ENCODE results near the gene KCNN1.

KCNN1 gene

DNA sequence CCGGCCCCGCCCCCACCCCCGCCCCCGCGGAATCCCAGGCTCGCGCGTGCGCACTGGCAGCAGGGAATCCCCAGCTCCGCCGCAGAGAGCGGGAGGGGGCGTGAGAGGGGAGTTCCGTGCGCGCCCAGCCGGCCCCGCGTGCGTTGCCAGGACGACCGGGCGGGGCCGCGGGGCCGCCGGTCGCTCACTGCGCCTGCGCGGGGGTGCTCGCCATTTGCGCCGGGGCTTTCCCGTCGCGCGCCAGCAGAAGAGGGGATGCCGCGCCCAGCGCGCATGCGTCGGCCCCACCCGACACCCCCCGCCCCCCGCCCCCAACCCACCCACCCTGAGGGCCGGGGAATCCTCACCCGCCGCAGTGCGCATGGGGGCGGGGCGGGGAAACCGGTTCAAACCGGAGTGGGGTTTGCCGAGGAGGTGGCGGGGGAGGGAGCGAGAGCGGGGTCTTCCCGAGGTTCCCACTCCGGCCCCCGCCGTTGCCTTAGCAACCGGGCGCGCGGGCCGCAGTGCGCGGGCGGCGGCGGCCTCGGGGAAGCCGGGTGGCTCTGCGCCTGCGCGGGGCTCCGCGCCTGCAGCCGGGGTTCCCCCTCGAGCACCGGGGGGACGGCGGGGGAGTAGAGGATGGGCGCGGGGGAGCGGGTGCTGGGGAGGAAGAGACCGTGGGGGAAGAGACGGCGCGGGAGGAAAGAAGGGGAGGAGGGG lies 18.9 kb upstream of the KCNN1 start:
- DNase-seq (ENCODE audit: low read depth in 2 of 2), result peak; percentile 81 to 82

DNA sequence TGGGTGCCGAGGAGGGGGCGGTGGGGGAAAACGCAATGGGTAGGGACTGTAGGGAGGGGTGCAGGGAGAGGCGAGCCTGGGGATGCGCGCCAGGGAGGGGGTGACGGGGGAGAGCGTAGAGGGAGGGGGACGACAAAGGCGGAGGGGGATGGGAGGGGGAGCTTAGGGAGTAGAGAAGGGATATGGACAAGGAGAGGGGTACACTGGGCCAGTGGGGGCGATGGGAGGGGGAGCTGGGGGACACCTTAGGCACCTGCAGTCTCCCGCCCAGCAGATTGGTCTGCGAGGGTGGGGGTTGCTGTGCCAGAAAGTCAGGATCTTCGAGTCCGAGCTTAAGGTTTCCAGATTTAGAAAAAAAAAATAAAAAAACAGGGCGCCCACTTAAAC lies 18.4 kb upstream of the KCNN1 start:
- DNase-seq (ENCODE audit: low read depth in 2 of 2), result no peak

DNA sequence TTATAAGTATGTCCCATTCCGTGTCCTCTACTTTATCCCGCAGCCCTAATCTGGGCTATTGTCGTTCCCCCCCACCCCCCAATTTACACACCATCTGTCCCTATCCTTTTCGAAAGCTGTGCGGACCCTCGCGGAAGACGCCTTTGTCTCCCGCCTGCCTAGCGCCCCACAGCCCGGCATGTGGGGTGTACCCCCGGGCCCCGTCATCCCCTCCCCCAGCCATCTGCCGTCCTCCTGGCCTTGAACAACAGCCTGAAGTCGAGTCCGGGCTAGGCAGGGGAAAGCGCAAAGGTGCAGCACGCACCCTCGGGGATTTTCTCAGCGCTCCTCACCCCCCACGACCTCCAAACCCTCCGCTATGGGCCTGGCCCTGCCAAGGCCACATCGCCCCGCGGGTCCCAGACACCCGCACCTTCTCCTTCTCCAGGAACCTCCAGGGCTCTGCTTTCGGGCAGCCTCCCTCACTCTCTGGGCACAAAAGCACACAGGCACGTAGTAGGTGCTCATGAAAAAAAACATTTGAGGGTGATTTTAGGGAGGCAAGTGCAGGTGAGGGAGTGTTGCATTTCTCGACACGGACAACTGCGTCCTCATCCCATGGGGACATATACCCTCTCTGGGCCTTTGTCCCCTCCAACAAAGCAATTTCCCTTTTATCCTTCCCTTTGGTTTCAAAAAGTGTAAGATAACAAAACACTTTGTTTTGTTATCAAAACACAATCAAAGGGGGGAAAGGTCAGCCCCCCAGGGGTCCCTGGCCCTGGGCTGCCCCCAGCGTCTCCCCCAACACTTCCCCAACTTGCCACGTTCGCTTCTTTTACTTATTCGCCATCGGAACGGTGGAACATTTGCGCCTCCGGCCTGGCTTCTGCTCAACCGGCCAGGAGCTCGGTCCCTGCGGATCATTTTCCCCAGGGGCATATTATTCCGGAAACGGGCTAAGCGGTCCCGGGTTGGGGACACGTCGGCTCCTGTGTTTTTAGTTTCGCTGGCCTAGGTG lies 17.7 kb upstream of the KCNN1 start:
- DNase-seq (ENCODE audit: low read depth in 2 of 2), result no peak

DNA sequence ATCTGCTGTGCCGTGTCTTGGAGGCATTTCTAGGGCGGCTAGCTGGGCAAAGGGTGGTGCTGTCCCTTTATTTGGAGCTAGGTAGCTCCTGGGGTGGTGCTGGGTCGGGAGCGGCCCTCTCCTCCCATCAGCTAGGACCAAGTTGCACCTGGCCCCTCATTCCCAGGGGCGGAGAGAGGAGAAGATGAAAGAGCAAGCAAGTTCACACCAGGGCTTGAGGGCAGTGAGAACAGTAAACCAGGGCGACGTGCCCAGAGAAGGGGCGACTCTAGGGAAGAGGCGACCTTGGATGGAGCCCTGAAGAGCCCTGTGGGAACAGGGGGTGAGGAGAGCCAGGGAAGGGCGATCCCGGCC lies 17.0 kb upstream of the KCNN1 start:
- no peak for DNase-seq (ENCODE audit: low read depth in 2 of 2)

DNA sequence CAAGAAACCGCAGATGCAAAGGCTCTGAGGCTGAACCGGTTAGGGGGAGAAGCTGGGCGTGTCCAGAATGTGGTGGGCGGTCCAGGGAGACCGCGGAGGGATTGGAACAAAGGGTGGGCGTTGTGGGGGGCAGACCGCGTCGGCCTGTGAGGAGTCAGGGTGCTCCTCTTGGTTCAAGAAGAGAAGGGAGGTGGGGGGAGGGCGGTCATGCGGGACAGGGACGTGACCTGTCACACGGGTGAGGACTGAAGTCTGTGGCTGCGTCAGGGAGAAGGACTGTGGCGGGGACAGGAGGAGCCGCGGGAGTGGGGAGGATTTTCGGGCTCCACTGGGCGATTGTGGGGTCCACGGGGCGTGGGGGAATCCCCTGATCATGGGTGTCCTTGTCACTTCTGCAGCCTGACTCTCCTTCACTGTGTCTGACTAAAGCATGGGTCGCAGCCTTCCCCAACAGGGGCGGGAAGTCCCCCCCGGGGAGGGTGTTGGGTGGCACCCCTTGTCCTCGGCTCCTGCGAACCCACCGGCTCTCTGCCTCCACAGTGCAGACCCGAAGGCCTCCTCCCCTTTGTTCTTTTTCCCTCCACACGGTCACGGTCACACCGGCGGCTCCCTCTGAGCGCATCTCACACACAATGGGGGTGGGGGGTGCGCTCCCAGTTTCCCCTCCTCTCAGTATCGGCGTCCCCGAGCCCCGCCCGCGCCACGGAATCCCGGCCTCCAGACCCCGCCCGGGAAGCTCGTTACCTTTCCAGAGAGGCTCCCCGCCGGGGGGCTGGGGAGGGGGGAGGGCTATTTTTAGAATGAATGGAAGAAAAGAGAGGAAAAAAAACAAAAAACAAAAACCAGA lies 16.4 kb upstream of the KCNN1 start:
- DNase-seq (ENCODE audit: low read depth in 2 of 2), result no peak

DNA sequence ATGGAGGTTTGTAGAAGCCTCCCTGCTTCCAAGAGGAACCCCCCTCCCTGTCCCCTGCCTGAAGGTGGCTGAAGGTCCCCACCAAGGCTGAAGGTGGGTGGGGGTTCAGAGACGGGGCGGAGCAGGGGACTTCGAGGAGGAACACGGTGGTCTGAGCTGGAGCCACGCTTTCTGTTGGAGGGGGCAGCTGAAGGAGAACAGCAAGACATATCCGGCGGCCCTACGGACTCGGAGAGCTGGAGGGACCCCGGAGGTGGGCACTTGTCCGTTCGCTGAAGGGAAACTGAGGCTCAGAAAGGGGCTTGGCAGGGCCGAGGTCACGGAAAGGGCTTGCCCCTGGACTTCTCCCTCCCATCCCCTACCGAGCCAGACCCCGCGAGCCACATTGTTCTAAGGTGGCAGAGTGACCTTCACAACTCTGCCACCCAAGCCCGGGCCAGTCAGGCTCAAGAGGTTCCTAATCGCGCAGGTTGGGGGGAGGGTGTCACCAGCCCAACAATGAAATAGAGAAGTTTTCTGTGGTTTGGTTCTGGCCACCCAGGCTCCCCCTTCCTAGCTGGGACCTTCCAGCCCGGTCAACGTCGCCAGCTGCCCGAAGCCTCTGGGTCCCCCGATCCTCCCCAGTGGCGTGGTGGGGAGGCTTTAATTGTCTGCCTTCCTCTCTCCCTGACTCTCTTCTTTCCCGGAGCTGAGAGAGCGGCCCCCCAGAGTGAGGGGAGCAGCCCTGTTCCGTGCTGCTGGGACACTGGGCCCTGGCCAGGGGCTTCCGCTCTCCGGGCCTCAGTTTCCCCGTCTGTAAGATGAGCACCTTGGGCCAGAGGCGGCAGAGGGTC lies 15.5 kb upstream of the KCNN1 start:
- DNase-seq (ENCODE audit: low read depth in 2 of 2), result no peak

DNA sequence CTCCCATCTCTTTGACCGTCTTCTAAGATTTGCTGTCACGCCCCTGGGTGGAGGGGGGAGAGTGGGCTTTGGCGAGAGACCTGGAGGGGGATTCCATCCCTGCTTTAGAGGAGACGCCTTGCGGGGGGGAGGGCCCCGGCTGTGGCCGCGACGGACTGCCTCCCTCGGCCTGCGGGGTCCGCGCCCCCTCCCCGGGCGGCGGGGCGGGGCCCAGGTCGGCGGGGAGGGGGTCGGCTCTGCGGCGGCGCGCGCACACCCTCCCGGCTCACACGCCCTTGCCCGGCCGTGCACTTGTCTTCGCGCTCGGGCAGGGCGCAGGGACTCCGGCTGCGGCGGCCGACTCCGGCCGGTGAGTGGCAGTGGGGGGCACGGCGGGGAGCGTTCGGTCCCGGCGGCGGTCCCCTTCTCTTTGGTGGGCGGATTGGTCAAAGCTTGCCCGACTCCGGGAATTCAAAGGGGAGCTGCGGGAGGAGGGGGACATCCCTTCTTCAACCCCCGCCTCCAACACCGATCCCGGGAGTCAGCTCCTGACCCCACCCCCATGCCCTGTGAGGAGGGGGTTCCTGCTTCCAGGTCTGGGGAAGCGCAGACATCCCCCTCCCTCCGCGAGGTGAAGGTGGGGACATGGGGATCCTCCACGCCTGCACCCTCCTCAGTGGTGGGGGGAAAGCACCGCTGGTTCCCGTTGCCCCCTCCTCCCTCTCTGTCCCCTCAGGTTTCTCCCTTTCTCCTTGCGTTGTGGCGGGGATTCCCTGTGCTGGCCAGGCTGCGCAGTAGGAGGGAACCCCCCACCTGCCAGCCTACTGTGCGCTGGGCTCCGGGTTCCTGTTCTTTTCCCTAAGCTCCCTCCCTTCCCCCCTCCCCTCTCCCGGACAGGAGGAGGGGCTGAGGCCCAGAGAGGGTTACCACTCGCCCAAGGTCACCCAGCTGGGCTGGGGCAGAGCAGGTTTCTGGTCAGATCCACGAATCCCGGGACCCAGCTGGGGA lies 14.6 kb upstream of the KCNN1 start:
- DNase-seq (ENCODE audit: low read depth in 2 of 2), result no peak

DNA sequence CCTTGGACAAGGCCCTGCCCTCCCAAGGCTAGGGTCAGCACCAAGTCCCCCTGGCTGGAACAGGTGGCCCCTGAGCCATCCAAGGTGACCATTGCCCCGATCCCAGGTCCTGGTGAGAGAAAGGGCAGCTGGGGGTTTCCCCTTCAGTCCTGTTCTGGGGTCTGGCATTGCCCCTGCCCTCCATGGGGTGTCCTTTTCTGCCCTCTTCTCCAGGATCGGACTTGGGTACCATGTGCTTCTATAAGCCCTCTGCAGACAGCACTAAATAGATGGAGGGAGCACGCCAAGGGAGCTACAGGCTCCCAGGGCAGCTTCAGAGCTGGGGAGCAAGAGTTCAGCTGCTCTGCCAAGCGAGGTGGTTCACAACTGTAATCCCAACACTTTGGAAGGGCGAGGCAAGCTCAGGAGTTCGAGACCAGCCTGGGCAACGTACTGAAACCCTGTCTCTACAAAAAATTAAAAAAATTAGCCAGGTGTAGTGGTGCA lies 13.5 kb upstream of the KCNN1 start:
- no peak for DNase-seq (ENCODE audit: low read depth in 2 of 2)

DNA sequence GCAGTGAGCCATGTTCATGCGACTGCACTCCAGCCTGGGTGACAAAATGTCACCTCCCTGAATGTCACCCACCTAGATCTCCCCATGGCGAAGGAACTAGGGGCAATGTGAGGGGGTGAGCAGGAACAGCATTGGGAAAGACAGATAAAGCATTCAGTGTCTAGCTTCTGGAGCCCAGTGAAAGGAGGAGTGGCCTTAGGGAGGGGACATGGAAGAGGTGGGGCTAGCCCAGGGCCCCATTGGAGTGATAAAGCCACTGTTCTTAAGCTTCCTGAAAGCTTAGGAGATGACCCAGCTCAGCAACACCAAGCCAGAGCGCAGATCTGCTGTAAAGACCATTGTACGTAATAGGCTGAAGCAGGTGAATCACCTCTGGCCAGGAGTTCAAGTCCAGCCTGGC lies 13.0 kb upstream of the KCNN1 start:
- no peak for DNase-seq (ENCODE audit: low read depth in 2 of 2)

DNA sequence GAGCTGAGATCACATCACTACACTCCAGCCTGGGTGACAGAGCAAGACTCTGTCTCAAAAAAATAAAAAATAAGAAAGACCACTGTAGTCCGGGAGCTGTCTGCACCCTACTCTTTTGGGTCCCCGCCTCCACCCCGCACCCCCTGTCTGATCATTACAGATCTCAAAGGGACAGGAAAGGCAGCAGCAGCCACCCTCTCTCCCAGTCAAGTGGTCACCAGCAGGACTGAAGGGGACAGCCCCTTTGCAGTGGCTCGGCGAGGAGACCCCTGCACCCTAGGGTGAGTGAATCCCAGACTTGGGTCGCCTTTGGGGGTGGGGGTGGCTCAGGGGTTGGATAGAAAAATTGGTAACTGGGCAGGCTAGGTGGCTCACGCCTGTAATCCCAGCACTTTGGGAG lies 12.5 kb upstream of the KCNN1 start:
- DNase-seq (ENCODE audit: low read depth in 2 of 2), result no peak

DNA sequence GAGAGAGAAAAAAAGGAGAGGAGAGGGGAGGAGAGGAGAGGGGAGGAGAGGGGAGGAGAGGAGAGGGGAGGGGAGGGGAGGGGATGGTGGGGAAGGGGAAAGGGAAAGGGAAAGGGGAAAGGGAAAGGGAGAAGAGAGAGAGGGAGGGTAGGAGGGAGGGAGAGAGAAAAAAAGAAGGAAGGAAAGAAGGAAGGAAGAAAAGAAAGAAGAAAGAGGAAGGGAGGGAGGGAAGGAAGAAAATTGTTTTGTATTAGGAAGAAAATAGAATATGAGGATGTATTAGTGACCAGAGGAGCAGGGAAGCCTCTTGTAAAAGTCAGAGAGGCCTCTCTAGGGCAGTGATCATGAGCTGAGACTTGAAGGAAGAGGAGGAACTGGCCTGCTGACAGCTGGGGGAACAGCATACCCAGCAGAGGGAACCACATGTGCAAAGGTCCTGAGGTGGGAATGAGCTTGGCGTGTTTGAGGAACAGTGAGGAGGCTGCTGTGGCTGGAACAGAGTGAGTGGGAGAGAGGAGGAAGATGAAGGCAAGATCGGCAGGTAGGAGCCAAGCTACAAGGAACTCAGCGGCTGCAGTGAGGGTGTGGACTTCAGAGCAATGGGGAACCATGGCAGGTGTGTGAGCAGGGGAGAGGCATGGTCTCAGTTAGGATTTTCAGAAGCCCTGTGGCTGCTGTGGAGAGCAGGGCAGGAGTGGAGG lies 9.6 kb upstream of the KCNN1 start:
- no peak for DNase-seq (ENCODE audit: low read depth in 2 of 2)

DNA sequence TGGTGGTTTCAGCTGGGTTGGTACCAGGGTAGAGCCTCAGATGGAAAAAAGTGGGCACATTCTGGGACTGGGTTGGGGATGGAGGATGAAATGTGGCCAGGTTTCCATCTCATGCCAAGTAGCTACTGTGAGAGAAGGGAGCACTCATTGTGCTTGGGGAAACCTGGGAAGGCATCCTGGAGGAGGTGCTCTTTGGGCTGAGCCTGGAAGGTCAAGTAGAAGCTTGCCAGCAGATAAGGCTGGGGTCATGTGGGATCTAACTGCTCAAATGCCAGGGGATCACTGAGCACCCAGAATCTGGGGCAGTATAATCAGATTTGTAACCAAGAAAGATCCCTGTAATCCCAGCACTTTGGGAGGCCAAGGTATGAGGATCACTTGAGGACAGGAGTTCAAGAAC lies 9.0 kb upstream of the KCNN1 start:
- DNase-seq (ENCODE audit: low read depth in 2 of 2), result no peak

DNA sequence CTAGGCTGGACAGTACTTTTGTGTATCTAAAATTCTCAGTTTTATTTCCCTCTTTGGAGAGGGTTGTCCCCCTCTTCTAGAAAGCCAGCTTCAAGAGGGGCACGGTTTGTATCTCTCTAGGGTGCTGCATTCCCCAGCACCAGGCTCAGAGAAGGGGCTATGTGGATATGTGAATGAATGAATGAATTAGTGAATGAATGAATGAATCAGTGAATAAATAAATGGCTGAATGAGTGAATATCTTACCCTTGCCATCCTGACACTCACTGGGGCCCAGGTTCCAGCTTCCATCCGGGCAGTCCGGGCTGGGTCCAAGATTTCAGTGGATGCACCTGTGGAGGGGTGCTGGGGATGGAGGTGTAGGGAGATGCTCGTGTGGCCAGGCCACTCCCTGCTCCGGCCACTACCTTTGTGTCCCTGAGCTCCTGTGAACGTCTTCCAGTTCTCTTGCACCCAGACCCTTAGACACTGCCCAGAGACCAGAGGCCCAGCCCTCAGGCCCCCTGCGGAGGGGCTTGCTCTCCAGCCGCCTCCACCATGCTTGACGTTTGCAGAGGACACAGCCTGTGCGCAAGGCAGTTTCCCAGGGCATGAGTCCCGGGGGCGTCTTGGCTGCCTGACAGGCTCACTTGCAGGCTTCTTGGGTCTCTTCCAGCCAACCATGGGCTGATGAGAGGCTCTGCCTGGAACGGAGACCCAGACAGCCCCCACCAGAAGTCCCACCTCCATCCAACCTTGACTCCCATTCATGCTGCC lies 2.8 kb upstream of the KCNN1 start:
- DNase-seq (ENCODE audit: low read depth in 2 of 2), result no peak

DNA sequence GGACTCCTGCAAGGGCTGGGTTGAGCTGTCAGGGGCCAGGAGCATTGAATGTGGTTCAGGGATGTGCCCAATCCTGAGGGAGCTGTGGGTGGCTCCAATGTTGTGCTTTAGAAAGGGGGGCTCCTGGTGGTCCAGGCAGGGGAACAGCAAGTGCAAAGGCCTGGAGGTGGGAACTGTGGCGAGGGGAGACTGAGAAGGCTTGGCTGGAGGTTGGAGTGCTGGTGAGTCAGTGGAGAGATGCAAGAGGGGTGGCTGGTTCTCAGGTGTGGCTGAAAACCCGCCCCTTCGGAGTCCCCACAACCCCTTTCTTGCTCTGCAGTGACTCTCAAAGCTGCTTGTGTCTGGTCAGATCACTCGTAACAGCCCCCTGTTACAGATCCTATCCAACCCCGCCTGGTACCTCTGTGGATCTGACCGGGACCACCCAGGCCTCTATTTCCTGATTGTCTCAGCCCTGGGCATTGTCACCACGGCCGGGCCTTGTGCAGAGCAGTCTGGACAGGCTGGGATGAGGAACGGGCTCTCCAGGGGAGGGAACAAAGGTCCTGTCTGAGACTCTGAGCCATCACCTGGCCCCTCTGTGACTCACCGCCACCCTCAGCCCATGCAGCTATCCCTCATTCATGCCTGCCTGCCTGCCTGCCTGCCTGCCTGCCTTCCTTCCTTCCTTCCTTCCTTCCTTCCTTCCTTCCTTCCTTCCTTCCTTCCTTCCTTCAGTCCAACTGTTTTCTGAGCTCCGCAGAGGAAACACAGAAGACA lies 1.4 kb upstream of the KCNN1 start:
- no peak for DNase-seq (ENCODE audit: low read depth in 2 of 2)

DNA sequence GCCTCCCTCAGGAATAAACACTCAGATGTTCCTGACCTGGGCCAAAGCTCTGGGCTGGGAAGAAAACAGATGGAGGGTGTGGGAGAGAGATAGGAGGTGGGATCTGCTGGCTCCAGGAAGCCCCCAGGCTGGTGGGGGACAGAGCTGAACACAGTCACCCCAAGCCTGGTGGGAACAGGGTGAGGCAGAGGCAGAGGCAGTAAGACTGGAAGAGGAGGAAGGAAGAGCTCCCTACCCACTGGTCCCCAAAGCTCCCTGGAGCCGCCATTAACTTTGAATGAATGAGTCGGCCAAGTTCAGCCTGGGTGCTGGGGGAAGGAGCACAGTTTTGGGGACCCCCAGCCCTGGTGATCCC lies 801 bp upstream of the KCNN1 start:
- no peak for DNase-seq (ENCODE audit: low read depth in 2 of 2)

DNA sequence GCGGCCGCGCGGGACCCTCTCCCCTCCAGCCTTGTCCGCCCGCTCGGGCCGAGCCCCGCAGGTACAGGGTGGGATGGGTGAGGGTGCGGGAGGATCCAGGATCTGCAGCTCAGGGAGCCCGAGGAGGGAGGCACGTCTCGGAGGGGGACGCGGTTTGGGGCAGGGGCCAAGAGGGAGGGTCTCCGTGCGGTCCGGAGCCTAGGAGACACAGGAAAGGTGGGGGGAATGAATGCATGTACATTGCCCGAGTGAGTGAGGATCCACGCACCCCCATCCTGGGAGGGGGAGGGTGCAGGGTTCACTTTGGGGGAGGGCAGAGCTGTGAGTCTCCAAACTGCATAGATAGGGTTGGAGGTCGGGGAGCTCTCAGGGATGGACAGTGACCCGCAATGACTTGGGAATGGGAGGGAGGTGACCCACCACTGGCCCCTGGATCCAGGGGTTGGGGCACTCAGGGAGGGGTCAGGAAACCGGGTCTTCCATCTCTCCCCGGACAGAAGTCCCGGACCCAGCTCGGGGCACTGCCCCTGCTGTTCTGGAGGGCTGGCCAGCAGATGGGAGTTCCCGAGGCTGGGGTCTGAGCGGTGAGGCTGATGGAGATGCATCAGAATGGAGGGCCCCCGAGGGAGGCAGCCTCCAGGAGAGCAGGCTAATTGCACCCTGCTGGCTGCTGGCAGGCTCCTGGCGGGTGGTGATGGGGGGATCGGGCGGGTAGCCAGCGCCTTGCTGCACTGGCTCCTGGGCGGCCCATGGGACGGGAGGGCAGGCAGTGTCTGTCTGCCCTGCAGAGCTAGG lies 547 bp downstream of the KCNN1 start:
- DNase-seq (ENCODE audit: low read depth in 2 of 2), result no peak

DNA sequence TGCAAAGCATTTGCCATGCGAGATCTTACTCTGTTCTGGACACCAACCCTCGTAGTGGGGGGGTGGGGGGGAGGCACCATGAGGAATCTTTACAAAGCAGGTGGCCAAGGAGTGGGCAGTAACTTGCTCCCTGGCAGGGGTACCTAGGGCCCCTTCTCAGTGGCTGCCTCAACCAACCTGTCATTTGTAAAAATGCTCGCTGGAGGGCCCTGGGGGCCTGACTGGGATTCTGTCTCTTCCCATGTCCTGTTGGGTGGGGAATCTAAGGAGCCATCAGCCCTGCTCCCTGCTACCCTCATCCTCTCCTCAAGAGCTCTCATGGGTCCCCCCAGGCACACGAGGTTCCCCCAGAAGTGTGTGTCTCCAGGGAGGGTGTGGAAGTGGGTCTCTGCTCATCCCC lies 1.5 kb downstream of the KCNN1 start:
- DNase-seq (ENCODE audit: low read depth in 2 of 2), result no peak
